Daoy (cell line): ENCODE results near the gene ADAT3. TPM values are rescaled to one million over a fixed set of nuclear protein-coding genes. Genes with fewer than 3 reads are reported as not detected.

Experiments
- DNase-seq: peaks from one replicate; pipeline ENCODE4 v3.0.0-alpha.2; 2015; ENCODE audit warnings: low read depth
- total RNA-seq: library from RNA; depleted of rRNA; stranded (reverse); fragments of >200 nt; shearing (Covaris generic); gene quantifications from 2 replicates; pipeline ENCODE4 v1.2.3, GENCODE V29; 2014; rRNA removed

Gene ADAT3
- 4.0 and 11.1 TPM in 2 replicates for total RNA-seq

DNA sequence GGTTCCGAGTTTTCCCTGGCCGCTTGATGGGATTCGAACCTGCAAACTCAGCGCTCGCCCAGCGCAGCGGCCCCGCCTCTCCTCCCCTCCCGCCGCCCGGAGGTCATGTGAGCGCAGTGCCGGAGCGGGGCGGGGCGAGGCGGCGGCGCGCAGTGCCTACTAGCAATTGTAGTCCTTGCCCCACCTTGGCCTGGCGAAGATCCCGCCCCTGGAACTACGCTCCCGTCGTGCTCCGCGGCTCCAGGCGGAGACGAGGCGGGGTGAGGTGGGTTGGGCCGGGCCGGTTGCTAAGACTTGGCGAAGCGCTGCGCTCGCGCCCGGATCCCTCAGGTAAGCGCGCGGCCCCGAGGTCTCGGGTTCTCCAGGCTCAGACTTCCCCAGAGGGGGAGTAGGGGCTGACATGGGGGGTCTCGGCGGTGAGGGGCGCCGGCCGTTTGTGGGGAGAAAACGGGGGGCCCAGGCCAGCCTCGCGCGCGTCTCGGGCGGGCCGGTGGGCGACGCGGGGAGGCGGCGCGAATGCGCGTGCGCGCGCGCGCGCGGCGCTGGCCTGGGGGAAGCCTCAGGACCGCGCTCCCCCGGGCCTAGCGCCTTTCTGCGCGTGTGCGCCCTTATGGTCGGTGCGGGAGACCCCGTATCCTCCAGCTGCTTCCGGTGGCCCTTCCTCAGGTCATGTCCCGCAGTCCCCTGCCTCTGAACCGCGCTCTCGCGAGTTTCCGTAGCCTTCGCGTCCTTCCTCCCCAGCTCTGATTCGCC, at the start of gene ADAT3, which contains the start of gene SCAMP4:
ADAT3 (plus strand) TSS at position 290 of the 753 bp plus-strand sequence. CDS start 6,649 bp downstream, outside the sequence.
SCAMP4 (plus strand) TSS at position 290 of the 753 bp plus-strand sequence. CDS start 9,621 bp downstream, outside the sequence.
- peak; percentile 100 for DNase-seq

DNA sequence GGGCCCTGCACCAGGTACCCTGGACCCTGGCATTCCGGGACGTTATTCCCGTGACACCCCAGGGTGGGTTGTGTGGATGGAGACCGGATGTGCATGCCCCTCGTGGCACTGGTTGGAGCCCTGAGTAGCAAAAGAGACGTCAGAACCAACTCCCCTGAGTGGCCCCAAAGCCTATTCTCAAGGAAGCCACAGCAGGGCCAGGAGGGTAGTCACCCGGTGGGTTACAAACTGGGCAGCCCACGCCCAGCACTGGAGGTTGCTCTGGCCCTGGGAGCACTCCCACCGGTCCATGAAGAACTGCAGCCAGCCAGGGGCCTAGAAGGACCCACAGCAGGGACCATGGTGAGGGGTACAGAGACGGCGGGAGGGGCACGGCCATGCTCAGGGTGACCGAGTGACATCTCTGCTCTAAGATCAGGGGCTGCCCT, 49.4 kb upstream of the ADAT3 start:
- no peak for DNase-seq

DNA sequence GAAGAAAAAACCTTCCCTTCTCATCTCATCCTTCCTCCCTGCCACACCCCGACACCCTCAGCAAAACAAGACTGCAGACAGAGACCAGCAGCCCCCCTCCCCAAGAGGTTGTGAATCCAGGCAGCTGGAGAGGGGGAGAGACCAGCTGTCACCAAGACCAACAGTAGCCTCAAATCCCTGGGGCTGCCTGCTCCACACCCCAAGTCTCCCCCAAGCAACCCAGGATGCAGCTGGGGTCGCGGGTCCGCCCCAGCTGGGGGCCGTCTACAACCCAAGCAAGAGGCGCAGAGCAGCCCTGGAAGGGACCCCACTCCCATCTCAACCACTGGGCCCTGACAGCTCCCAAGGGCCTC, 48.9 kb upstream of the ADAT3 start:
- no peak for DNase-seq

DNA sequence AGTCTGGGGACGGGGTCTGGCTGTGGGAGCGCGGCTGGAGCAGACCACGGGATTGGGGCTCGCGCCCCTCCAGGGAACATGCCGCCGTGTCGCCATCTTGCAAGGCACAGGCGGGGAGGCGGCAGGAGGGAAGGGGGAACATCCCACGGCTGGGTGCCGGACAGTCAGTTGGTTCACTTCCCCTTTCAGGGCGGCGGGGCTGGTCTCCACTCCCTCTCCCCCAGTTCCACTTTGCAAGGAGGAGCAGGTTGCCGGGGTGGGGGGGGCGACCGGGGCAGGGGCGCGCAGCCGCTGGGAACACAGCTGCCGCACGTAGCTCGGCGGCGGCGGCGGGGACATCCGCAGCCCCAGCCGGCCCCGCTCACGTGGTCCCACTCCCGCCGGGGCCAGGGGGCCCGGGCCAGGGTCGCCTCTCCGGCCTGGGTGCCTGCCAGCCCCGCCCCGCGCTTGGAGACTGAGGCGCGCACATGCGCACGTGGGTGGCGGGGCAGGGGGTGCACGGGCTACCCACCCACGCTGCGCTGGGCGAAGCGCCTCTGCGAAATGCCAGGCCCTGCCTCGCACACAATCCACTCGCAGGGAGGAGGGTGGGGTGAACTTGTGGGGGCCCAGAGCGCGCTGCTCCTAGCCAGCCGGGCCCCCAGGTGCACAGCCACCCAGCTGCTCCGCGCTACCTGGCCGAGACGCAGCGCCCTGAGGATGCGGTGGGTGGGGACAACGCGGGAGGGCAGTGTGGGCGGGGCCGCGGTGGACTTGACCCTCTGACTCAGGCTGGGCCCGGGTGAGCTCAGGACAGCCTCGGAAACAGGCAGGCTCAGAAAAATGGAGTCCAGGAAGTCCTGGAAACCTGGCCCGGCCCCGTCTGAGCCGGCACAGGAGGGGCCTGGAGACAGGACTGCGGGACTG, 48.2 kb upstream of the ADAT3 start:
- peak; percentile 84 for DNase-seq

DNA sequence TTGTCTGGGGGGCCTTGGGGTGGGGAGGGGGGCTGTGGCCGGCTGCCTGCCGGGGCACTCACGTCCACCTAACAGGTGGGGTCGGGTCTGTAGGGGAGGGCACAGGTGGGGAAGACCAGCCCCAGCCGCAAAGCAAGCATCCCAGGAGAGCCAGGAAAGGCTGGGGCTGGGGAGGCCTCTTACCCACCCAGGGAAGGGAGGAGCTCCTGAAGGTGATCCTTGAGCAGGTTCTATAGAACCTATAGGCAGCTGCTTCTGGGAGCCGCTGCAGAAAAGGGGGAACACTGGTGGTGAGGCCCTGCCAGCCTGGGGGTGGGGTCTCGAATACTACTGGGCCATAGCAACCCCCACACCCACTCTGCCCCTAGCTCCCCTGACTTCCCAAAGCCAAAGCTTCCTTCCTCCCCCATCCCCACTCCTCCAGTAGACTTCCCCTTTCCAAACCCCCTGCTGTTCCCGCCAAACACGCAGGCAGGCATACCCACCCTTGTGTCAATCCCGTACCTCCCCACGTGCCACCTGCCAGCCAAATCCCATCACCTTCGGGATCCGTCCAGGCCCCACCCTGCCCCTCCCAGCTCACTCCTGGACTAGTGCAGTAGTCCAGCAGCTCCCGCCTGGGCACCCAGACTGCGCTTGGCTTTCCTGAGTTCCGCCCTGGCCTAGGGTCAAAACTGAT, 47.4 kb upstream of the ADAT3 start:
- DNase-seq: no peak

DNA sequence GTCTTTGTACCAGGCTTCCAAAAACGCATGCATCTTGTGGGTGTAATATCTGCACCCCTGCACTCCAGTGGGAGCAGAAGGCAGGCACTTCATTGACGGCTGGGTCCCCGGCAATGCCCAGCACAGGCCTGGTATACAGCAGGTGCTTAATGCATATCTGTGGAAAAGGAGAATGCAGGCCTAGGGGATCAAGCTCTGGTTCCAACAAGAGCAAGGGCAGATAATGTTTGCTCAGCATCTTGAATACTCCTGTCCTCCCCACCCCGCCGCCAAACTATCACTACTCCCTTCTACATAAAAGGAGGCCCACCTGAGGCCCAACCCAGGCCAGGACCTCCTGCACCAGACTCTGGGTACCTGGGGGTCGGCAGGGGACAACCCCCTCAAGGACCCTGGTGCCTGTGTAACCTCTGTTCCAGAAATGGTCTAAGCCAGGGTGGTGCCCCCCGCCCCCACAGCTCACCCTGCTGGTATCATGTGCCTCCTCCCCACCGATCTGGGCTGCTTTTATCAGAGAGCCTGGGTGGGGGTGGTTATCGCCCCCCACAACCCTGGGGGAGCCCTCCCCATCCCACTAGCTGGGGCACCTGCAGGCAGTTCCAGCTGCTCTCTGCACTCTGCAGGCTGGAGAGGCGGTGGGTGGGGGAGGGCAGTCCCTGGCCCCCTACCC, 46.7 kb upstream of the ADAT3 start:
- no peak for DNase-seq

DNA sequence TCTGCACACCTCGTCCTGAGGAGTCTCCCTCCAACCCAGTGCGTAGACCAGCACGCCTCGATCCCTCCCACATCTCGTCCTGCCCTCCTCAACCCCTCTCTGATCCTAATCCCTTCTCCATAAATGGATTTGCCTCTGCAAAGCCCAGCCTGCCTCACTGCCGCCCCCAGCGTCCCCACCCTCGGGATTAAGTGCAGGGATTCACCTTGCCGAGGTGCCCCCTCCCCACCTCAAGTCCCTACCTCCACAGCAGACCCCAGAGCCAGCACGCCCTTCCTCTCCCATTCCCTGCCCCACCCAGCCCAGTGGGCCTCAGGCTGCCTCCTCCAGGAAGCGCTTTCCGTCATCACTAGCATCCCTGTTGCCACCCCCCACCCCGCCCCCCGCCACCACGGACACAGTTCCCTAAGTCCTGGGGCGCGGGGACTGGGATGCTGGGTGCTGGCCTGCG, 45.8 kb upstream of the ADAT3 start:
- no peak for DNase-seq

DNA sequence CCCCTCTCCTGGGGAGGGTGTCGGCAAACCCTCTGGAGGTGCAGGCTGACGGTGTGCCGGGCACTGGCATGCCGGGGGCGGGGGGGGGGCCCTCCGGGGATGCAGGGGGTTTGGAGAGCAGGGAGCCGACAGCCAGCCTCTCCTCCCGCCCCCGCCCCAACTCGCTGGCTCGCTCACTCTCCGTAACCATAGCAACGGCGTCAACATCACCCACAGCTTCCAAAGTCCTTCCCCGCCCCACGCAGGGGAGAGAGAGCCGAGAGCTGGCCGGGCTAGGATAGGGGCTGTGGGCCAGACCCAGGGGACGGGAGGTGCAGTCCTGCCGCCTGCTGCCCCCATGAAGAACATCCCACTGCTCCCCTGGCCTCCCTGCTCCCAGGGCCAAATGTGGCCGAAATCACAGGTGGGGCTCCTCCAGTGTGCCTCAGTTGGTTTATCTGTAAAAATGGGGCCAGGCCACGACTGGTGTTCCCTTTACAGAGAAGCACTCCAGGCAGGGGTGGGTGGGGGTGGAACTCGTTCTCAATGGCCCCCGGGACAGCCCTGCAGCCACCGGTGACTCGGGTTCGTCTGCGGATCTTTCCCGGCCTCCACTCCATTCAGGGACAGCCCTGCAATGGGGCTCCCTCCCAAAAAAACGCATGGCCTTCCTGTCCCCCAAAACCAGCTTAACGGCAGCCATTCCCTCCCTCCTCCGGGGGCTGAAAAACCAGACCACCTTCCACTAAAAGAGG, 45.0 kb upstream of the ADAT3 start:
- peak; percentile 73 for DNase-seq

DNA sequence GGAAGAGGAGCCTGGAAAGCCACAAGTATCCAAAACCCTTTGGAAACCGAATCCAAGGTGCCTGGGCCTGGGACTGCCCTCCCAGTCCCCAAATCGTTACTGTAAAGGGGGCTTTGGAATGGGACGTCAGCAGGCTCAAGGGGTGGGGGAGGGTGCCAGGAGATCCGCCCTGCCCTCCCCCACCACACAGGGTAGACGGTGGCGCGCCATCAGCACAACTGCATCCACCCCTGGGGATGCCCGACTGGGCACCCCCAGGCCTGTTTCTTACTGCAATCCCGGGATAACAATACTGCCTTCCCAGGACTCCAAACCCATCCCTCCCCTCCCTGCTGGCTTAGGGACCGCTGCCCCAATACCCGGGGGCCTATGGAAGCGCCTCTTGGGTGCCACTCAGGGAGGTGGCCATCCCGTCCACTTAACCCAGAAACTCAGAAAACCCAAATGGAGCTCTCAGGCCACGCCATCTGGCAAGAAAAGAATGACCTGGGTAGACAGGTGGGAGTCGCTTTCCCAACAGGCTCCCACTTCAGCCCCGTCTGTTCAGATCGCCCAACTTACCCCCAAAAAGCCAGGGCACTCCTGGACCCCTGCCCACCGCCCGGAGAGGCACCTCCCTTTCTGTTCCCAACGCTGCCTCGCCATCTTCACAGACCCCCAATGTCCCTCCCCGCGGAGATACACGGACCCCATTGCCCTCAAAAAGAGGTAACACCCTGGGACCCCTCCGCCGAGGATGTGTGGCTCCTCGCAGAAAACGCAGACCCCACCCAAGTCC, 44.2 kb upstream of the ADAT3 start:
- DNase-seq: no peak

DNA sequence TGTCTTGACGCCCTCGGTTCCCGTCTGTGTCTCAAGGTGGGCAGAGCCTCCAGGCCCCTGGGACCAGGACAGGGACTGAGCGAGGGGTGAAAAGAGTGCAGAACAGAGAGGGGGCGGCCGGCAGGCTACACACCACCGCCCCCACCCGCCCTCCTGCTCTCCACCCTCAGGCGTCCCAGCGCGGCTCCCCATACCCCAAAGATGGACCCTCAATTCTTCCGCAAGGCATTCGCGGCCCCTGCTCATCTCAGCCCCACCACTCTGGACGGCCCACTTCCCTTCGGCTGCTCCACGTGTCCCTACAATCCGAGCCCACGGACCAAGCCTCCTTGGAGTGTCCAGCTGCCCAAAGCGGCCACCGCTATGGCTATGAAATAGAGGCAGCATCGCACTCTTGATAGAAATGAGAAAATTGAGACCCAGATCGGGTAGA, 43.6 kb upstream of the ADAT3 start:
- DNase-seq: no peak

DNA sequence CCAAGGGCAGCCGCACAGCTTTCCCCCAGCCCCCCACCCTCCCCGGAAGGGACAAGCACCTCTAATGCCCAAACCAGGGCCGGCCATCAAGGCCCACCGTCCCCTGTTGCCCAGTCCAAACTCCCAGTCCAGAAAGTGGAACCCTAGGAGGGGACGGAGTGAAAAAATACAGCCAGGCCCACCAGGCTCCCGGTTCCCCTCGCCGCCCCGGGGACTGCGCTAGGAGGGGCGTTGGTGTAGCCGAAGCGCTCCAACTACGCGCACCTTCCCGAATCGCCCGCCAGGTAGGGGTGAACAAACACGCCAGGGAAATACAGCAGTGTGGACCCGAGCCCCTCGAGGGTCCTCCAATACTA, 43.2 kb upstream of the ADAT3 start:
- DNase-seq: no peak

DNA sequence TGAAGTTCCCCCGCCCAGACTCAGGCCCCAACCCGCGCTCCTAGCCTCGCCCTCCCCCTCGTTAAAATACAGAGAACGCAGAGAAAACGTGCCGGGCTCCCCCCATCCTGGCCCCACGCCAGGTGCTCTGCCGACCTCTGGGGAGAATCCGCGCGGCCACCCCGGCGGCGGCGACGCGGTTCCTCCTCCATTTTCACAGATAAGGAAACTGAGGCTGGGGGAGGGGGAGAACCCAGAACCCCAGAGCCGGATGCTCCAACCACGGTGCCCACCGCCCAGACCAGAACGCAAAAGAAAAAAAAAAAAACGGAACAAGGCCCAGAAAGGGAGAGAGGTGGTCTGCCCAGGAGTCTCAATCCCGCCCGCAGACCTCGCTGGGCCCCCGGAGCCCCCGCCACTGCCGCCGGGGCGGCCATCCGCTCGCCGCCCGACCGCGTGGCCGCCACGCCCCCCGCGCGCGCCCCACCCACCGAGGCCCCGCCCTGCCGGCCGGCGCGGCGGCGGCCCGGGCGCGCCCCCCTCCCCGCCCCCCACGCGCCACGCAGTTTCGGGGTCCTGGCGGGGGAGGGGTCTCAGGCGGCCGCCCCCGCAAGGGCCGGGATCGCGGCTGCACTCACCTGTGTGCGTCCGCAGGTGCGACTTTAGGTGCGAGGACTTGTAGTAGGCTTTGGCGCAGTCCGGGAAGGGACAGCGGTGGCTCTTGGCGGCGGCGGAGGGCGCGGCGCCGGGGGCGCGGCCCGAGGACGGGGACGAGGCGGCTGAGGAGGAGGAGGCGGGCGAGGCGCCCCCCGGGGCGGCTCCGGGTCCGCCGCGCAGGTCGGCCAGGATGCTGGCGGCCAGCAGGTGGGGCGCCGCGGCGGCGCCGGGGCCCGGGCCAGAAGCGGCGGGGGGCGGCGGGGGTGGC, 42.5 kb upstream of the ADAT3 start:
- peak; percentile 61 for DNase-seq

DNA sequence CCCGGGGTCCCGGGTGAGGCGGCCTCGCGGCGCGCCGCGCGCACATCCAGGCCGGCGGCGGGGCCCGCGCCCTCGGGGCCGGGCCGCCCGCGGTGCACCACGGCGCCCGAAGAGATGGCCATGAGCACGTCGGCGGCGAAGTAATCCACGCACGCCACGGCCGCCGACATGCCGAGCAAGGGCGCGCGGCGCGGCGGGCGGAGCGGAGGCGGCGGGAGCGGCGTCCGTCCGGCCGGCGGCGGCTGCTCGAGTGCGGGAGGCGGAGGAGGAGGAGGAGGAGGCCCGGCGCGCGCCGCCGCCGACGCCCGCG, 41.9 kb upstream of the ADAT3 start, which contains the start of gene KLF16:
KLF16 (minus strand) TSS at position 252 of the 310 bp plus-strand sequence; CDS start at position 170, 82 bp downstream.
- no peak for DNase-seq

DNA sequence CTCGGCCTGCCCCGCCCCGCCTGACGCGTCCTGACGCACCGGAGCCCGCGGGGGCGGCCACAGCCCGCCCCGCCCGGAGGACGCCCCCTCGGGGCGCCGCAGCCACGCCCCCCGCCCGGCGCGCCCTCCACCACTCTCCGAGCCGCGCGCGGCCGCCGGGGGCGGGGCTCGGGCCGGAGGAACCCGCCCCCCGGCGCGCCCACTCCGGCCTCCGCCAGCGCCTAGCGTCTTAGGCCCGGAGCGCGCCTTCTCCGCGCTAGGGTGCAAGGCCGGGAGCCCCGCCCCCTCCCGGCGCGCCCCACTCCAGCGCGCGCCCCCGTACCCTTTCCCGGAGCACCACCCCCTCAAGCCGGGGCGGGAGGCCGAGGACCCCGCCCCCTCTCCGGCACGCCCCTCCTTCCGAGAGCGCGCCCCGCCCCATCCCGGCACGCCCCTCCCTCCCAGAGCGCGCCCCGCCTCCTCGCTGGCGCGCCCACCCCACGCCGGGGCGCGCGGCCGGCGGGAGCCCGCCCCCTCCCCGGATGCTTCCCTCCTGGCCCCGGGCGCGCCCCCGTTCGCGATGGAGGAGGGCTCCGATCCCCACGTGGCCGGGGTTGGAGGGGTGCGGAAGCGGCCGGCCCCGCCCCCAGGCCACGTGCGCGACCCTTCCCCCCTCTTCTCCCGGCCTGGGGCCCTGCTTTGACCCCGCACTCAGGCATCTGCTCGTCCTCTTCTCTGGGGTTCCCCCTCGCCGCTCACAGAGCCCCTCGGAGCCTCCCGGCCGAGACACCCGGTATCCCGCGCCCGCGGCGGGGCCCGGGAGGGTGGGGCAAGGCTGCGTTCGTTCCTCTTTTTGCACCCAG, 41.3 kb upstream of the ADAT3 start:
- DNase-seq: peak; percentile 98

DNA sequence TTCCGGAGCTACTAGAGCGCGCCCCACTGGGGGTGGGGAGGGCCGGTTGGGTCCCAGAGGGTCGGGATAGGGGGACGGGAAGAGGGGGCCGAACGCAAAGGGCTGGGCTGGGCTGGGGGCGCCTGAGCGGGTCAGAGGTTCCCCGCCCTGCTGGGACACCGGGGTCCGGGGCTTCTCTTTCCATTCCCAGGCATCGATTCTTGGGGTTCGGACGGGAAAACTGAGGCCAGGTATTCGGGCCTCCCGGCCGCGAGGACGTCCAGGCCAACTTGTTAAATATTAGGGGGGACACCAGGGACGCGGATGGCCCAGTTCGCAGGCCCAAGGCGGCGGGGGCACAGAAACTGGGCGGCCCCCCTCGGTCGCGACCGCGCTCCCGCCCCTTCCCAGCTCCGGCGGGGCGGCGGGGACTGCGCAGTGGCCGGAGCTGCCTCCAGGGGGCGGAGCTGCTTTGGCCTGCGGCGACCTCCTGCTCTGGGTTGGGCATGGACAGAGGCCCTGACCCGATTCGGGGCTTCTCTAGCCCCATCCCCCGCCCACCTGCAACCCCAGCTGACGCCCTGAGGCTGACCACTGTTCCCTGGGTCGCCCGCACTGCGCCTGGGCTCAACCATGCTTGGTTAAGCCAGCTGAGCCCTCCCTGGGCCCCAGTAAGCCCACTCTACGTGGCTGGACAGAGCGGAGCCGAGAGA, 40.6 kb upstream of the ADAT3 start:
- peak; percentile 81 for DNase-seq

DNA sequence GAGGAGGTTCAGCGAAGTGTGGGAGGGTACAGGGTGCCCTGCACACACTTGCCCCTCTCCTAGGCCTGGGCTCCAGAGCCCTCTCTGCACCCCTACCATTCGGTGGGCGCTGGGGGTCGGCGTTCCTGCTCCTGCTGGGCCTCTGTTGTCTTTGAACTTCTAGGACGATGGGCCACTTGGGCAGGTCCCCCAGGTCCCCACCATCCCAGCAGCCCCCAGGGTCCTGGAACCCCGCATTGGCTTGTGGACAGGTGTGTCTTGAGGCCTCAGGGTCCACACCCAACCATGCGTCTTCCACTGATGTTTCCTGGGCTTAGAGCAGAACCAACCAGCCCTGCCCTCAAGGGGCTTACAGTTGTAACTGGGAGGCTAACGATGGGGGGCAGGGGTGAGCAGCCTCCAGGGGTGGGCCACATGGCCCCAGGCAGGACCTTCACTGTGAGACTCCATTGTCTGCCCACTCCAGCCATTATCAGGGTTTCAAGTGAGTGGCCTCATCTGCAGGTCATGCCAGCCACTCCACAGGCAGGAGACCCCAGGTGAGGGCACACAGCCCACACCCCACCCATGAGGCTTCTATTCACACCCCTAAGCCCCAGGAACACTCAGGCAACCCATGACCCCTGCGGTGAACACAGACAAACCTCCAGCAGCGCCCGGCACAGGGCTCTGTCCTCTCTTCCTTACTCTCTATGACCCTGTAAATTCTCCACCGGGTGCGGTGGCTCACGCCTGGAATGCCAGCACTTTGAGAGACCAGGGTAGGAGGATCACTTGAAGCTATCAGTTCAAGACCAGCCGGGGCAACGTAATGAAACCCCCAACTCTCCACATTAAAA, 39.8 kb upstream of the ADAT3 start:
- no peak for DNase-seq
